Vagina (tissue), 2 donors: ENCODE data around the gene DGKG. TPM values are rescaled to one million over a fixed set of nuclear protein-coding genes. Genes with fewer than 3 reads are reported as not detected.

Source experiments
- DNase-seq, 2 donors: peaks; one replicate each; pipeline ENCODE4 v3.0.0-alpha.2; 2017; ENCODE audit errors: extremely low spot score in 2 of 2
- H3K27ac ChIP-seq: fragments of 200-600 bp; sonication (generic); one replicate; pipeline ENCODE4 v1.5.1; 2019
- H3K27me3 ChIP-seq: fragments of 200-600 bp; sonication (generic); one replicate; pipeline ENCODE4 v1.5.1; 2019
- H3K36me3 ChIP-seq, 2 donors: fragments of 200-600 bp; sonication (generic); one replicate each; pipeline ENCODE4 v1.5.1; 2017 to 2019
- H3K4me1 ChIP-seq: fragments of 200-600 bp; sonication (generic); one replicate; pipeline ENCODE4 v1.5.1; 2019
- H3K4me3 ChIP-seq, 2 donors: fragments of 200-600 bp; sonication (generic); 1 replicate in 1 of 2; 2 replicates in 1 of 2; pipeline ENCODE4 v1.5.1; 2016 to 2019
- H3K9me3 ChIP-seq: fragments of 200-600 bp; sonication (generic); one replicate; pipeline ENCODE4 v1.5.1; 2019
- POLR2A ChIP-seq, 2 donors: fragments of 450-650 bp; IDR thresholded peaks; one replicate each; pipeline ENCODE4 v1.6.1; 2017; ENCODE audit warnings: antibody characterized with exemption in 2 of 2, mild to moderate bottlenecking in 2 of 2, moderate library complexity in 2 of 2
- POLR2AphosphoS5 ChIP-seq, 2 donors: sonication (generic); formaldehyde crosslinking; IDR thresholded peaks; one replicate each; pipeline ENCODE4 v1.9.0; 2017; ENCODE audit warnings: antibody characterized with exemption in 2 of 2, mild to moderate bottlenecking in 2 of 2, low read depth in 1 of 2; ENCODE audit not compliant: insufficient read depth in 1 of 2
- intact Hi-C: fragments of 100-400 bp; cut with DNase I; formaldehyde crosslinking; loops from one replicate; pipeline ENCODE4 v1.15.1; 2023
- total RNA-seq: library from RNA; depleted of rRNA; stranded (reverse); fragments of >200 nt; gene quantifications from one replicate; pipeline ENCODE4 v1.2.3, GENCODE V29; 2016
- TF ChIP-seq, protein P1 (sequence below), 3 experiments: fragments of 450-650 bp in 2 of 3; fragments of 200-600 bp in 1 of 3; sonication (generic) in 1 of 3; IDR thresholded peaks; one replicate each; pipeline ENCODE4 v1.5.1; 2017 to 2019; ENCODE audit warnings: antibody characterized with exemption in 3 of 3, mild to moderate bottlenecking in 2 of 3, moderate library complexity in 2 of 3

Gene DGKG
- total RNA-seq, 1 donor from 2014 or later: 2.5 TPM

DNA sequence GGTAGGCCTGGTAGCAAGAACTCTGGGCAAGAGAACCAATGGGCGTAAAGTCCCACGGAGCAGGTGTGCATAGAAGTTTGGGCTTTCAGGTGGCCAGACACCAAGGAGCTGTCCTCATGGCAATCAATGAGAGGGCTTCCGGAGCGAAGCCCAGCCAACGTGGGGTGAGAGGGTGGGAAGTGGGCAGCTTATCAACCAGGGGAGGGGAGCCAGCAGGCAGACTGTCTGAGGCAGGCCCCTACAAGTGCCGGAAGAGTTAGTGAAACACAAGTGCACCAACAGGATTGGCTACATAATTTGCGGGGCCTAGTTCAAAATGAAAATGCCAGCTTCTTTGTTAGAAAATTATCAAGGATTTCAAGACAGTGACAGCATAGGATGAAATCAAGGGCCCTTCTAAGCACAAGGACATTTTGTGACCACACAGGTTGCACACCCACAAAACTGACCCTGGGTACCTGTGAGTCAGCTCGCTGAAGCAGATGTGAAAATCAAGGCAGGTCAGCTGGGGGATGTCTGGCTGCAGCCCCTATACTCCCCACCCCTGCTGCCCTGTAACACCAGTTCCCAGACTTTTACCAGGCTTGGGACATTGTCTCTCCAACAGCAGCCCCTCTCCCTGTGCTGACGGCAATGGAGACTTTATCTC, 151.1 kb downstream of the DGKG start:
- no peak for DNase-seq
- TF ChIP-seq POLR2AphosphoS5 (IDR thresholded peaks at IDR 0.05; ENCODE audit: insufficient read depth in 1 of 2, low read depth in 1 of 2) (no peak), POLR2A (IDR thresholded peaks at IDR 0.05) (no peak)
- TF ChIP-seq, protein P1, sequence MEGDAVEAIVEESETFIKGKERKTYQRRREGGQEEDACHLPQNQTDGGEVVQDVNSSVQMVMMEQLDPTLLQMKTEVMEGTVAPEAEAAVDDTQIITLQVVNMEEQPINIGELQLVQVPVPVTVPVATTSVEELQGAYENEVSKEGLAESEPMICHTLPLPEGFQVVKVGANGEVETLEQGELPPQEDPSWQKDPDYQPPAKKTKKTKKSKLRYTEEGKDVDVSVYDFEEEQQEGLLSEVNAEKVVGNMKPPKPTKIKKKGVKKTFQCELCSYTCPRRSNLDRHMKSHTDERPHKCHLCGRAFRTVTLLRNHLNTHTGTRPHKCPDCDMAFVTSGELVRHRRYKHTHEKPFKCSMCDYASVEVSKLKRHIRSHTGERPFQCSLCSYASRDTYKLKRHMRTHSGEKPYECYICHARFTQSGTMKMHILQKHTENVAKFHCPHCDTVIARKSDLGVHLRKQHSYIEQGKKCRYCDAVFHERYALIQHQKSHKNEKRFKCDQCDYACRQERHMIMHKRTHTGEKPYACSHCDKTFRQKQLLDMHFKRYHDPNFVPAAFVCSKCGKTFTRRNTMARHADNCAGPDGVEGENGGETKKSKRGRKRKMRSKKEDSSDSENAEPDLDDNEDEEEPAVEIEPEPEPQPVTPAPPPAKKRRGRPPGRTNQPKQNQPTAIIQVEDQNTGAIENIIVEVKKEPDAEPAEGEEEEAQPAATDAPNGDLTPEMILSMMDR (IDR thresholded peaks at IDR 0.05): no peak
- Histone ChIP-seq H3K27me3 (no peaks in the 10 kb centered on the region), H3K4me3 (no peak overlapping the region), H3K4me1 (peaks cover 21% of the 10 kb centered on the region), H3K36me3 (no peaks in the 10 kb centered on the region), H3K27ac (peak overlapping the region; percentile 37), H3K9me3 (no peaks in the 10 kb centered on the region)
- intact Hi-C loops: no loop called here

DNA sequence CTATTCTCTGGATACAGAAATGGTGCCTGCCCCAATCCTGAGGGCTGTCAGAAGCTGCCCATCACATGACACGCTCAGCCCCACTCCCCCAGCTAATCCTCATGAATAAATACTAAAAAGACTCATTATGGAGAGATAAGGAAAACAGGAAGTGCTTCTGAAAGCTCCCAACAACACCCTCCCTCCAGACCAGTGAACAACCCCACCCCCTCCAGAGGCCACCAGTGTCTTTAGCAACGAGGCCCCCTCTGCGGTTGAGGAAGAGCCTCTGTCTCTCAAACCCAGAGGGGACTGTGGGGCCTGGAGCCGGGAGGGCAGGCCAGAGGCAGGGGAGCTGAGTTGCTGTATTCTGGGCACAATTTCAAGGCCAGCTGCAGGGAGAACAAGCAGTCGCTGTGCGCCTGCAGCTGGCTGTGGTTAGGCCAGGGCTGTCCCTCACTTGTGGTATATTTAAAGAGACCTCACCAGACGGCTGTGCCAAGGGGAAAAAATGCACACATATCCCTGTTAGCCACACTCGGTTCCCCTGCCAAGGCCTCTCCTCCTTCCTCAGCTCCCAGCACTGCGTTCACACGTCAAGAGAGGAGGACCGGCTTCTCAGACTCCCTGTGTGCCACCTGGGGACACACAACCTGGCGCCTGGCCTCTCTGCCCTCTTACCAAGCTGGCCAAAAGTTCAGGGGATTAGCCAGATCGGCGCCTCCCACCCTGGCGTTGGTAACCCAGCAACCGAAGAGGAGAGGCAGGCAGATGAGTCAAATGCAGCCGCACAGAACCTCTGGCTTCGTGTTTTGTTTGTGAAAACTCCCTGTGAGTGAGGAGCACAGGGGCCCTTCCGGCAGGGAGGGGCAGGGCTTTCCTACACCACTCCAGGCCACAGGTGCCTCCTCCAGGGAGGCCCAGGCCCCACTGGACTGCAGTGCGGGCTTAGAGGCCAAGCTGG, 152.0 kb downstream of the DGKG start:
- no peaks in the 10 kb centered on the region for H3K9me3 ChIP-seq
- H3K27ac ChIP-seq: peak overlapping the region; percentile 37
- TF ChIP-seq POLR2A (IDR thresholded peaks at IDR 0.05) (no peak), POLR2AphosphoS5 (IDR thresholded peaks at IDR 0.05; ENCODE audit: insufficient read depth in 1 of 2, low read depth in 1 of 2) (no peak)
- TF ChIP-seq, protein P1 (IDR thresholded peaks at IDR 0.05): no peak
- H3K36me3 ChIP-seq: no peaks in the 10 kb centered on the region
- H3K4me1 ChIP-seq: peaks cover 21% of the 10 kb centered on the region
- H3K27me3 ChIP-seq: no peaks in the 10 kb centered on the region
- intact Hi-C loops: no loop called here
- H3K4me3 ChIP-seq: peak overlapping the region in 1 of 2 donors; percentile 12
- DNase-seq: no peak

DNA sequence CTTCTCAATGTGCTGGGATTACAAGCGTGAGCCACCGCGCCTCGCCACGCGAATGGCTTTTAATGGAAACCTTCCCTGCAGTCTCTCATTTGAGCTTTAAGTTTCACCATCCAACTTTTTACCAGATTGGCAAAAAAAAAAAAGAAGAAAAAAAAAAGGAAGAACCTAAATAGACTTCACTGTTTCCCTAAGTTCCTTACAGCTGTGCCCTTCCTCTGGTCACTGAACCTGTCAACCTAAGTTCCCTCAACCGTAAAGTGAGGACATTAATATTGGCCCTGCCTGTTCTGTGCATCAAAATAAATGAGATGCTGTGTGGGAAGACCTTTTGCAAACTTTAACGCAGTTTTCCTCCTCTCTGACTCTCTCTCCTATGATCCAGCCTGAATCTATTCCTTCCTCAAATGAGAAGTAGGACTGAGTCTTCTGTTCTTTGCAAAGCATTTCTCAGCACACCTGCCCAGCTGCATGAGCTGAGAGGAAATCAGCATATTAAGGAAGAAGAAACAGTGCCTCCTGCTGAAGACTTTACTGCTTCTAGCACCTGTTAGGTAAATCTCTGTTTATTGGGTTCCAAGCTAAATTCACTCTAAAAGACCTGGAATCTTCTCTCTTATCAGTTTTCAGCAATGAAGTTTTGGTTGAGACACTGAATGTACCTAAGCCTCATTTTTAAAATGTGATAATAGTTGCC, 153.6 kb downstream of the DGKG start:
- no peaks in the 10 kb centered on the region for H3K36me3 ChIP-seq
- no peak overlapping the region for H3K4me3 ChIP-seq
- no peaks in the 10 kb centered on the region for H3K9me3 ChIP-seq
- no peak for TF ChIP-seq POLR2A (IDR thresholded peaks at IDR 0.05)
- TF ChIP-seq, protein P1 (IDR thresholded peaks at IDR 0.05): no peak
- no peak for TF ChIP-seq POLR2AphosphoS5 (IDR thresholded peaks at IDR 0.05; ENCODE audit: insufficient read depth in 1 of 2, low read depth in 1 of 2)
- no peak for DNase-seq
- H3K27ac ChIP-seq: no peak overlapping the region
- H3K4me1 ChIP-seq: peaks cover 21% of the 10 kb centered on the region
- intact Hi-C loops: no loop called here
- H3K27me3 ChIP-seq: no peaks in the 10 kb centered on the region

DNA sequence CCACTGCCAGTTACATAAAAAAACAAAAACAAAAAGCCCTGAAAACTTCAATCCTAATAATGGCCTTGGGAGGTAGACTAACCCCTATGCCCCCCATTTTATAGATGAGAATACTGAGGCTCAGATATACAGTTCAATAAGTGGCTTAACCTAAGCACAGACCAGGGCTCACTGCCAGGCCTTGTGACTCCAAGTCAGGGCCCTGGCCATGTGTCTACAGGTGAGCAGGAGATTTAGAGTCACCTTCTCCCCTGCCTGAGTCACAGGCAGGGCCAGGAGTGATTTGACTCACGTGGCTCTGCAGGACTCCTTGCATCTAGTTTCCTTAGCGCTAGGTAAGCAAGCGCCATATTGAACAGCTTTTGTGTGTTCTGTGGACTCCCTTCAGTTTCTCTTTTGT, 154.5 kb downstream of the DGKG start:
- Histone ChIP-seq H3K4me3 (no peak overlapping the region), H3K36me3 (no peaks in the 10 kb centered on the region)

More for the DNA sequence above, 154.5 kb downstream of the DGKG start:
- no peaks in the 10 kb centered on the region for H3K9me3 ChIP-seq
- H3K4me1 ChIP-seq: peaks cover 21% of the 10 kb centered on the region
- no peak for DNase-seq
- no peak for TF ChIP-seq POLR2A (IDR thresholded peaks at IDR 0.05)
- TF ChIP-seq, protein P1 (IDR thresholded peaks at IDR 0.05): no peak
- TF ChIP-seq POLR2AphosphoS5 (IDR thresholded peaks at IDR 0.05; ENCODE audit: insufficient read depth in 1 of 2, low read depth in 1 of 2): no peak
- no peak overlapping the region for H3K27ac ChIP-seq
- intact Hi-C loops: no loop called here
- H3K27me3 ChIP-seq: no peaks in the 10 kb centered on the region
